Measurements from ENCODE around the gene PCDHA13.

PCDHA13 gene

DNA sequence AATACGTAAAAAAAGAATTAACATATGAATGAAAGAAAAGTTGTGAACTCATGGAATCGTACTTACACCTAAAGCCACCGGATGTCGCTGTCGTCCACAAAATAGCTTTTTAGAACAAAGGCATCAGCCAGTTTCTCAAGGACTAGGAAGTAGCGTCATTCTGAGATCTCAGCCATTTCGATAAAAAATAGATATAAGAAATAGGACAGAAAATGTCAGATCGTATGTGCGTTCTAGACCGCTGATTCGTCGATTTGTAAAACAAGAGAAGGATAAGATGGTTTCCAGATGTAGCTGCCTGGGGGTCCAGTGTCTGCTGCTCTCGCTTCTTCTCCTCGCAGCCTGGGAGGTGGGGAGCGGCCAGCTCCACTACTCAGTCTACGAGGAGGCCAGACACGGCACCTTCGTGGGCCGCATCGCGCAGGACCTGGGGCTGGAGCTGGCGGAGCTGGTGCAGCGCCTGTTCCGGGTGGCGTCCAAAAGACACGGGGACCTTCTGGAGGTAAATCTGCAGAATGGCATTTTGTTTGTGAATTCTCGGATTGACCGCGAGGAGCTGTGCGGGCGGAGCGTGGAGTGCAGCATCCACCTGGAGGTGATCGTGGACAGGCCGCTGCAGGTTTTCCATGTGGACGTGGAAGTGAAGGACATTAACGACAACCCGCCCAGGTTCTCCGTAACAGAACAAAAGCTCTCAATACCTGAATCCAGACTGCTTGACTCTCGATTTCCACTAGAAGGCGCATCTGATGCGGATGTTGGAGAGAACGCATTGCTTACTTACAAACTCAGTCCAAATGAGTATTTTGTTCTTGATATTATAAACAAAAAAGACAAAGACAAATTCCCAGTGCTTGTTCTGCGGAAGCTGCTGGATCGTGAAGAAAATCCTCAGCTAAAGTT lies 25.9 kb upstream of the PCDHA13 start, which contains the start of gene PCDHA10:
TSS of gene PCDHA10 (plus strand) at position 126 of the 903 bp plus-strand sequence. CDS start at position 278, 152 bp downstream.
- H3K4me3 ChIP-seq (ENCODE audit: low read depth, low read length): no peak within 1 kb of the TSS
- TF ChIP-seq, protein P1, sequence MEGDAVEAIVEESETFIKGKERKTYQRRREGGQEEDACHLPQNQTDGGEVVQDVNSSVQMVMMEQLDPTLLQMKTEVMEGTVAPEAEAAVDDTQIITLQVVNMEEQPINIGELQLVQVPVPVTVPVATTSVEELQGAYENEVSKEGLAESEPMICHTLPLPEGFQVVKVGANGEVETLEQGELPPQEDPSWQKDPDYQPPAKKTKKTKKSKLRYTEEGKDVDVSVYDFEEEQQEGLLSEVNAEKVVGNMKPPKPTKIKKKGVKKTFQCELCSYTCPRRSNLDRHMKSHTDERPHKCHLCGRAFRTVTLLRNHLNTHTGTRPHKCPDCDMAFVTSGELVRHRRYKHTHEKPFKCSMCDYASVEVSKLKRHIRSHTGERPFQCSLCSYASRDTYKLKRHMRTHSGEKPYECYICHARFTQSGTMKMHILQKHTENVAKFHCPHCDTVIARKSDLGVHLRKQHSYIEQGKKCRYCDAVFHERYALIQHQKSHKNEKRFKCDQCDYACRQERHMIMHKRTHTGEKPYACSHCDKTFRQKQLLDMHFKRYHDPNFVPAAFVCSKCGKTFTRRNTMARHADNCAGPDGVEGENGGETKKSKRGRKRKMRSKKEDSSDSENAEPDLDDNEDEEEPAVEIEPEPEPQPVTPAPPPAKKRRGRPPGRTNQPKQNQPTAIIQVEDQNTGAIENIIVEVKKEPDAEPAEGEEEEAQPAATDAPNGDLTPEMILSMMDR (IDR thresholded peaks at IDR 0.05; ENCODE audit: insufficient read depth, low read depth, low read length, missing control alignments): no peak
- DNase-seq (ENCODE audit: low read depth): no peak

DNA sequence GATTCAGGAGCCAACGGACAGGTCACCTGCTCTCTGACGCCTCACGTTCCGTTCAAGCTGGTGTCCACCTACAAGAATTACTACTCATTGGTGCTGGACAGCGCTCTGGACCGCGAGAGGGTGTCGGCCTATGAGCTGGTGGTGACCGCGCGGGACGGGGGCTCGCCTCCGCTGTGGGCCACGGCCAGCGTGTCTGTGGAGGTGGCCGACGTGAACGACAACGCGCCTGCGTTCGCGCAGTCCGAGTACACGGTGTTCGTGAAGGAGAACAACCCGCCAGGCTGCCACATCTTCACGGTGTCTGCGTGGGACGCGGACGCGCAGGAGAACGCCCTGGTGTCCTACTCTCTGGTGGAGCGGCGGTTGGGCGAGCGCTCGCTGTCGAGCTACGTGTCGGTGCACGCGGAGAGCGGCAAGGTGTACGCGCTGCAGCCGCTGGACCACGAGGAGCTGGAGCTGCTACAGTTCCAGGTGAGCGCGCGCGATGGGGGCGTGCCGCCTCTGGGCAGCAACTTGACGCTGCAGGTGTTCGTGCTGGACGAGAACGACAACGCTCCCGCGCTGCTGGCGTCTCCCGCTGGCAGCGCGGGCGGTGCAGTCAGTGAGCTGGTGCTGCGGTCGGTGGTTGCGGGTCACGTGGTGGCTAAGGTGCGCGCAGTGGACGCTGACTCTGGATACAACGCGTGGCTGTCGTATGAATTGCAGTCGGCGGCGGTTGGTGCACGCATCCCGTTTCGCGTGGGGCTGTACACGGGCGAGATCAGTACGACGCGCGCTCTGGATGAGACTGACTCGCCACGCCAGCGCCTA lies 24.5 kb upstream of the PCDHA13 start:
- DNase-seq (ENCODE audit: low read depth): no peak
- H3K4me3 ChIP-seq (ENCODE audit: low read depth, low read length): no peak overlapping the region
- TF ChIP-seq, protein P1 (IDR thresholded peaks at IDR 0.05; ENCODE audit: insufficient read depth, low read depth, low read length, missing control alignments): no peak

DNA sequence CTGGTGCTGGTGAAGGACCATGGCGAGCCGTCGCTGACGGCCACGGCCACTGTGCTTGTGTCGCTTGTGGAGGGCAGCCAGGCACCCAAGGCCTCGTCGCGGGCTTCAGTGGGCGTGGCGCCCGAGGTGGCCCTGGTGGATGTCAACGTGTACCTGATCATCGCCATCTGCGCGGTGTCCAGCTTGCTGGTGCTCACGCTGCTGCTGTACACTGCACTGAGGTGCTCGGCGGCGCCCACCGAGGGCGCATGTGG lies 24.0 kb upstream of the PCDHA13 start:
- TF ChIP-seq, protein P1 (IDR thresholded peaks at IDR 0.05; ENCODE audit: insufficient read depth, low read depth, low read length, missing control alignments): no peak
- no peak for DNase-seq (ENCODE audit: low read depth)
- H3K4me3 ChIP-seq (ENCODE audit: low read depth, low read length): no peak overlapping the region

GRCh38 chr5:140862441-140863295 lies 19.3 kb upstream of the PCDHA13 start:
- TF ChIP-seq, protein P1 (IDR thresholded peaks at IDR 0.05; ENCODE audit: insufficient read depth, low read depth, low read length, missing control alignments): no peak
- no peak overlapping the region for H3K4me3 ChIP-seq (ENCODE audit: low read depth, low read length)
- DNase-seq (ENCODE audit: low read depth): no peak

- DNase-seq (ENCODE audit: low read depth): no peak
- H3K4me3 ChIP-seq (ENCODE audit: low read depth, low read length): no peak within 1 kb of the TSS
- TF ChIP-seq, protein P1 (IDR thresholded peaks at IDR 0.05; ENCODE audit: insufficient read depth, low read depth, low read length, missing control alignments): no peak
Observed at GRCh38 chr5:140868721-140869554, 13.0 kb upstream of the PCDHA13 start, which contains the start of gene PCDHA11. Gene PCDHA11, plus strand, starts transcription at chr5:140868957. Its CDS starts 147 bp downstream, at chr5:140869104.

DNA sequence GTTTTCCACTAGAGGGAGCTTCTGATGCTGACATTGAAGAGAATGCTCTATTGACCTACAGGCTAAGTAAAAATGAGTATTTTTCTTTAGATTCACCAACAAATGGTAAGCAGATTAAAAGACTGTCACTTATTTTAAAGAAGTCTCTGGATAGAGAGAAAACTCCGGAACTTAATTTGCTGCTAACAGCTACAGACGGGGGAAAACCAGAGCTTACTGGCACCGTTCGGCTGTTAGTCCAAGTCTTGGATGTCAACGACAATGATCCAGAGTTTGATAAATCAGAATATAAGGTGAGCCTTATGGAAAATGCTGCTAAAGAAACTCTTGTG lies 12.4 kb upstream of the PCDHA13 start:
- TF ChIP-seq, protein P1 (IDR thresholded peaks at IDR 0.05; ENCODE audit: insufficient read depth, low read depth, low read length, missing control alignments): no peak
- no peak overlapping the region for H3K4me3 ChIP-seq (ENCODE audit: low read depth, low read length)
- no peak for DNase-seq (ENCODE audit: low read depth)
